Stomach (tissue), 9 donors: ENCODE data around the gene B3GNT8. TPM values are rescaled to one million over a fixed set of nuclear protein-coding genes. Genes with fewer than 3 reads are reported as not detected.
A peak's percentile ranks its signal among the peaks of the same experiment; 100 is the strongest.

Experiments used
- DNase-seq, 2 donors: peaks; one replicate each; pipeline versions ENCODE4 v3.0.0 to v3.0.0-alpha.2; 2013 to 2019
- H3K27ac ChIP-seq, 5 donors: fragments of 200-600 bp in 4 of 5; sonication (generic) in 4 of 5; one replicate each; pipeline ENCODE4 v1.5.1; 2013 to 2019; ENCODE audit warnings: mild to moderate bottlenecking in 1 of 5, moderate library complexity in 1 of 5
- H3K27me3 ChIP-seq, 3 donors: fragments of 200-600 bp; sonication (generic); one replicate each; pipeline ENCODE4 v1.5.1; 2017 to 2019; ENCODE audit warnings: mixed run types in 1 of 3
- H3K36me3 ChIP-seq, 4 donors: fragments of 200-600 bp; sonication (generic); 1 replicate in 3 of 4; 2 replicates in 1 of 4; pipeline ENCODE4 v1.5.1; 2016 to 2019
- H3K4me1 ChIP-seq, 4 donors: fragments of 200-600 bp; sonication (generic); one replicate each; pipeline ENCODE4 v1.5.1; 2016 to 2019
- H3K4me3 ChIP-seq, 4 donors: fragments of 200-600 bp; sonication (generic) in 3 of 4; one replicate each; pipeline ENCODE4 v1.5.1; 2016 to 2019; ENCODE audit warnings: mild to moderate bottlenecking in 1 of 4
- H3K9me3 ChIP-seq, 4 donors: fragments of 200-600 bp; sonication (generic); one replicate each; pipeline ENCODE4 v1.5.1; 2016 to 2019
- EP300 ChIP-seq: sonication (generic); formaldehyde crosslinking; IDR thresholded peaks from one replicate; pipeline ENCODE4 v1.6.1; 2017; ENCODE audit warnings: antibody characterized with exemption
- POLR2A ChIP-seq, 4 donors: fragments of 450-650 bp; IDR thresholded peaks; one replicate each; pipeline ENCODE4 v1.6.1; 2016; ENCODE audit warnings: antibody characterized with exemption in 4 of 4, control low read depth in 2 of 4, mild to moderate bottlenecking in 1 of 4, moderate library complexity in 1 of 4
- POLR2AphosphoS5 ChIP-seq, 3 donors: sonication (generic); formaldehyde crosslinking; IDR thresholded peaks; one replicate each; pipeline ENCODE4 v1.6.1; 2016; ENCODE audit warnings: antibody characterized with exemption in 3 of 3
- WGBS, 5 donors: extraction: QIAGEN DNeasy Blood & Tissue Kit in 3 of 5; methylation state at CpG; one replicate each; pipeline versions ENCODE4 v1.1.5 to v1.1.7; 2013 to 2018; 5-methylcytosine and 5-hydroxymethylcytosine counted together
- intact Hi-C: fragments of 100-400 bp; cut with DNase I; formaldehyde crosslinking; loops from one replicate; pipeline ENCODE4 v1.15.1; 2023; ENCODE audit warnings: low total_unique reads
- polyA plus RNA-seq, 3 donors: library from polyadenylated mRNA; stranded (reverse); fragments of 200-250 nt; gene quantifications; one replicate each; pipeline ENCODE4 v1.2.3, GENCODE V29; 2013
- total RNA-seq, 5 donors: library from RNA; depleted of rRNA; stranded (reverse); fragments of >200 nt; gene quantifications; one replicate each; pipeline versions ENCODE4 v1.1.0 to v1.2.3, GENCODE V29; 2014 to 2016
- TF ChIP-seq, protein P1 (sequence below), 7 experiments: fragments of 450-650 bp in 4 of 7; fragments of 200-600 bp in 3 of 7; sonication (generic) in 3 of 7; IDR thresholded peaks; one replicate each; pipeline ENCODE4 v1.5.1; 2016 to 2019; ENCODE audit warnings: antibody characterized with exemption in 7 of 7, control low read depth in 2 of 7, mild to moderate bottlenecking in 1 of 7
- donor health status: healthy with polysubstance abuse.
- donor health status: Bipolar disorder and iron deficiency.
- donor health status: healthy.

The B3GNT8 gene
- total and polyA plus RNA-seq, 8 donors = 0.92 to 158 (median 5.4) TPM; not detected in 2

DNA sequence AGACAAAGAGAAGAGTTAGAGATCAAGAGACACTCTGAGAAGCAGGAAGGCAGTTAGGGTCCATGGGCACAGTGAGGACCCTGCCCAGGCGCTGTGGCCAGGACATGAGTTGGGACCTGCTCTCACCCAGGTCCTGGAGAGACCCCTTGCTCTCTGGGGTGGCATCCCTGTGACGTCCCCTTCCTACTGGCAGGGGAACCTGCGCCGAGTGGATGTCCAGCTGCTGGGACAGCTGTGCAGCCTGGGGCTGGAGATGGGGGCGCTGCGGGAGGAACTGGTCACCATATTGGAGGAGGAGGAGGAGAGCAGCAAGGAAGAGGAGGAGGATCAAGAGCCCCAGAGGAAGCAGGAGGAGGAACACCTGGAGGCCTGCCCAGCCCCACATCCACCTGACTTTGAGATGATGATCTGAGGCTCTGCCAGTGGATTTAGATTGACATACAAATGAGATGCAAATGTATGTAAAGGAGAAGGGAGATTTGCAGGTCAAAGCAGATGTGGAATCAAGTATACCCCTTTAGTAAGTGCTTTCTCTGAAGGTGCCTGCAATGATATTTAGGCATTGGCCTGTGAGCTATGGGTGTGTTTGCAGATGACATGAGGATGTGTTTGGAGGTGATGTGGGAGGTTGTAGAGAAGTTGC is 16.8 kb upstream of the B3GNT8 start:
- Histone ChIP-seq H3K9me3 (no peaks in the 10 kb centered on the region), H3K4me3 (no peak overlapping the region), H3K36me3 (no peaks in the 10 kb centered on the region), H3K27ac (no peak overlapping the region), H3K4me1 (peaks cover 0 to 14% (median 9%) of the 10 kb centered on the region in 4 donors), H3K27me3 (peaks cover 0 to 59% (median 4%) of the 10 kb centered on the region in 3 donors)
- intact Hi-C loops = no loop called here
- TF ChIP-seq POLR2A (IDR thresholded peaks at IDR 0.05) (no peak), POLR2AphosphoS5 (IDR thresholded peaks at IDR 0.05) (no peak), EP300 (no peak)
- TF ChIP-seq, protein P1, sequence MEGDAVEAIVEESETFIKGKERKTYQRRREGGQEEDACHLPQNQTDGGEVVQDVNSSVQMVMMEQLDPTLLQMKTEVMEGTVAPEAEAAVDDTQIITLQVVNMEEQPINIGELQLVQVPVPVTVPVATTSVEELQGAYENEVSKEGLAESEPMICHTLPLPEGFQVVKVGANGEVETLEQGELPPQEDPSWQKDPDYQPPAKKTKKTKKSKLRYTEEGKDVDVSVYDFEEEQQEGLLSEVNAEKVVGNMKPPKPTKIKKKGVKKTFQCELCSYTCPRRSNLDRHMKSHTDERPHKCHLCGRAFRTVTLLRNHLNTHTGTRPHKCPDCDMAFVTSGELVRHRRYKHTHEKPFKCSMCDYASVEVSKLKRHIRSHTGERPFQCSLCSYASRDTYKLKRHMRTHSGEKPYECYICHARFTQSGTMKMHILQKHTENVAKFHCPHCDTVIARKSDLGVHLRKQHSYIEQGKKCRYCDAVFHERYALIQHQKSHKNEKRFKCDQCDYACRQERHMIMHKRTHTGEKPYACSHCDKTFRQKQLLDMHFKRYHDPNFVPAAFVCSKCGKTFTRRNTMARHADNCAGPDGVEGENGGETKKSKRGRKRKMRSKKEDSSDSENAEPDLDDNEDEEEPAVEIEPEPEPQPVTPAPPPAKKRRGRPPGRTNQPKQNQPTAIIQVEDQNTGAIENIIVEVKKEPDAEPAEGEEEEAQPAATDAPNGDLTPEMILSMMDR (IDR thresholded peaks at IDR 0.05) = no peak
- DNase-seq = no peak
- 51 to 72% (median 63%) methylated on average over 6 of the region's 6 CpGs for WGBS, 5 donors

DNA sequence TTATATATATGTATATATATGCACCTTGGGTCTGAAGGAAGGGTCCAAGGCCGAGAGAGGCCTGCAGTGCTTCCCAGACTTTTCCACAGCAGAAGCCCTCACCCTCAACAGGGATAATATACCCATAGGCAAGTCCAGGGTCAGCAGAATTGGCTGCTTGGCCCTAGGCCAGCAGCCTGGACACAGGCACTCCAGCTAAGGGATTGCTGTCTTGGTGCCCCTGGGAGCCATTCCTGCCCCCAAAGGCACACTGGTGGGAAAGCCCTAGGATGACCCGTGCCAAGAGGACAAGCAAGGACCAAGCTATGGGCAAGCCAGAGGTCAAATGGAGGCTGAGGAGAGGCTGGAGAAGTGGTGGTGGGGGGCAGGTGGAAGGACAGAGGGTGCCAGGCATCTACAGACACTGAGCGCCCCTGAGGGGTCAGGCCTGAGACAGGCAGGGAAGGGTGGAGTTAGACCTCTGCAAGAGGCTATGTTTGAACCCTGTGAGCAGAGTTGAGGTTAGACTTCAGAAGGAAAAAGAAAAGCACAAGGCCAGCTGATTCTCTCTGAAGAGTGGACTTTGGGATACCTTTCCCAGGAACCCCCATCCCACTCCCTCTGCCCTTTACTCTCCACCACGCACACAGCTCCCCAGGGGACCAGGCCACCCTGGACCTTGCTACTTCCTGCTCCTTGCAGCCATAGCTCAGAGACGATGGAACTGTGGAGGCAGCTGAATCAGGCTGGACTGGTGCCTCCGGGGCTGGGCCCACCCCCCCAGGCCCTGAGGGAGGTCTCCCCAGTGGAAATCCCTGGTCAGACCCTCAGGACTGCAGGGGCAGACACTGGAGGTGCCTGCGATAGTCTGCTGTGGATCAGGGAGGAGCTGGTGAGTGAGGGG is 15.5 kb upstream of the B3GNT8 start, which contains the start of gene ERICH4:
ERICH4 (plus strand) TSS at position 684 of the 883 bp plus-strand sequence; CDS start at position 698, 14 bp downstream.
- peak in 1 of 2 donors; percentile 41 for DNase-seq

DNA sequence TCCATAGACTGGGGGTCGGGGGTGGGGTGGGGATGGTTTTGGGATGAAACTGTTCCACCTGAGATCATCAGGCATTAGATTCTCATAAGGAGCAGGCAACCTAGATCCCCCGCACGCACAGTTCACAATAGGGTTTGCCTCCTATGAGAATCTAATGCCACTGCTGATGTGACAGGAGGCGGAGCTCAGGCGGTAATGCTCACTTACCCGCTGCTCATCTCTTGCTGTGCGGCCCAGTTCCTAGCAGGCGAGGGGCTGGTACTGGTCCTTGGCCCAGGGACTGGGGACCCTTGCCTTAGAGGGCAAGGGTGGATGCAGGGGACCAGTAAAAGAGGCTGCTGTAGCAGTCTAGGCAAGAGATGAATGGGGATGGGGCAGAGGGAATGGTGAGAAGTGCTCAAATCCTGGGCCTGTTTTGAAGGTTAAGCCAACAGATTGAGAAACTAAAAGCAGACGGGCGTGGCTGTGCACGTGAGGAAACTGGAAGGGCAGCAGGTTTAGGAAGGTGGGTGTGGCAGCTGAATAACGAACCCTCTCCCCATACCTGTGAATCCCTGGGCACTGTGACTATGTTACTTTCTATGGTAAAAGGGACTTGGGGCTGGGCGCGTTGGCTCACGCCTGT is 14.3 kb upstream of the B3GNT8 start:
- peaks cover 0 to 20% (median 17%) of the 10 kb centered on the region in 4 donors for H3K4me1 ChIP-seq
- H3K27ac ChIP-seq = no peak overlapping the region
- TF ChIP-seq, protein P1 (IDR thresholded peaks at IDR 0.05) = no peak
- TF ChIP-seq EP300 (no peak), POLR2AphosphoS5 (IDR thresholded peaks at IDR 0.05) (no peak), POLR2A (IDR thresholded peaks at IDR 0.05) (no peak)
- H3K27me3 ChIP-seq = peaks cover 0 to 42% (median 4%) of the 10 kb centered on the region in 3 donors
- intact Hi-C loops = no loop called here
- H3K9me3 ChIP-seq = no peaks in the 10 kb centered on the region
- peaks cover 10 to 18% (median 18%) of the 10 kb centered on the region in 4 donors for H3K36me3 ChIP-seq
- no peak for DNase-seq
- 68 to 78% (median 75%) methylated on average over 14 to 15 of the region's 15 CpGs for WGBS, 5 donors
- no peak overlapping the region for H3K4me3 ChIP-seq

More for the DNA sequence above, 15.5 kb upstream of the B3GNT8 start, which contains the start of gene ERICH4:
- Histone ChIP-seq H3K27ac (no peak within 1 kb of the TSS), H3K9me3 (no peaks in the 10 kb centered on the region), H3K27me3 (peaks cover 0 to 53% (median 4%) of the 10 kb centered on the region in 3 donors), H3K4me3 (no peak within 1 kb of the TSS), H3K4me1 (peaks cover 0 to 20% (median 17%) of the 10 kb centered on the region in 4 donors), H3K36me3 (peaks cover 5 to 6% (median 5%) of the 10 kb centered on the region in 4 donors)
- WGBS, 5 donors = 60 to 65% (median 60%) methylated on average over 7 of the region's 7 CpGs
- intact Hi-C loops = no loop called here
- TF ChIP-seq POLR2AphosphoS5 (IDR thresholded peaks at IDR 0.05) (no peak), EP300 (no peak), POLR2A (IDR thresholded peaks at IDR 0.05) (no peak)
- TF ChIP-seq, protein P1 (IDR thresholded peaks at IDR 0.05) = no peak
